ENCODE data around the gene KLHL28.

The KLHL28 gene

GRCh38 chr14:44960146-44960545 is 1.6 kb downstream of the KLHL28 start:
- DNase-seq: no peak

- no peak for DNase-seq
Observed at GRCh38 chr14:44959538-44959937, 2.2 kb downstream of the KLHL28 start.

- DNase-seq: no peak
Observed at GRCh38 chr14:44956866-44957265, 4.9 kb downstream of the KLHL28 start.

- no peak for DNase-seq
Observed at GRCh38 chr14:44955528-44955927, 6.2 kb downstream of the KLHL28 start.

- DNase-seq: no peak
Observed at GRCh38 chr14:44954750-44955149, 7.0 kb downstream of the KLHL28 start.

GRCh38 chr14:44952391-44953110 is 9.2 kb downstream of the KLHL28 start:
- no peak for DNase-seq

- no peak for DNase-seq
Observed at GRCh38 chr14:44951051-44951450, 10.7 kb downstream of the KLHL28 start.

- DNase-seq: no peak
Observed at GRCh38 chr14:44945264-44945663, 16.5 kb downstream of the KLHL28 start.

GRCh38 chr14:44944107-44944506 is 17.6 kb downstream of the KLHL28 start:
- no peak for DNase-seq

GRCh38 chr14:44942436-44942835 is 19.3 kb downstream of the KLHL28 start:
- DNase-seq: no peak

- DNase-seq: no peak
Observed at GRCh38 chr14:44941591-44941990, 20.2 kb downstream of the KLHL28 start.

GRCh38 chr14:44940944-44941343 is 20.8 kb downstream of the KLHL28 start:
- DNase-seq: no peak

- no peak for DNase-seq
Observed at GRCh38 chr14:44940211-44940610, 21.5 kb downstream of the KLHL28 start.

- no peak for DNase-seq
Observed at GRCh38 chr14:44937547-44937946, 24.2 kb downstream of the KLHL28 start.

- no peak for DNase-seq
Observed at GRCh38 chr14:44935155-44935554, 26.6 kb downstream of the KLHL28 start.

- no peak for DNase-seq
Observed at GRCh38 chr14:44928793-44929192, 33.0 kb downstream of the KLHL28 start.

- no peak for DNase-seq
Observed at GRCh38 chr14:44914849-44915248, 46.9 kb downstream of the KLHL28 start.

- no peak for DNase-seq
Observed at GRCh38 chr14:44912041-44912869, 49.5 kb downstream of the KLHL28 start.

- no peak for DNase-seq
Observed at GRCh38 chr14:44910821-44911220, 50.9 kb downstream of the KLHL28 start.

GRCh38 chr14:44901696-44902095 is 60.1 kb downstream of the KLHL28 start:
- no peak for DNase-seq

GRCh38 chr14:44898551-44898950 is 63.2 kb downstream of the KLHL28 start:
- DNase-seq: no peak

- DNase-seq: no peak
Observed at GRCh38 chr14:44897845-44898151, 63.9 kb downstream of the KLHL28 start.

GRCh38 chr14:44897041-44897844 is 64.5 kb downstream of the KLHL28 start:
- DNase-seq: peak; percentile 97
